GM21786 (cell line): ENCODE measurements around the gene HOXC13.

Experiments used
- ATAC-seq: cut with Tn5 transposase; IDR thresholded peaks from one replicate; pipeline ENCODE4 v1.9.1; 2021; ENCODE audit not compliant: unreplicated experiment

The HOXC13 gene

DNA sequence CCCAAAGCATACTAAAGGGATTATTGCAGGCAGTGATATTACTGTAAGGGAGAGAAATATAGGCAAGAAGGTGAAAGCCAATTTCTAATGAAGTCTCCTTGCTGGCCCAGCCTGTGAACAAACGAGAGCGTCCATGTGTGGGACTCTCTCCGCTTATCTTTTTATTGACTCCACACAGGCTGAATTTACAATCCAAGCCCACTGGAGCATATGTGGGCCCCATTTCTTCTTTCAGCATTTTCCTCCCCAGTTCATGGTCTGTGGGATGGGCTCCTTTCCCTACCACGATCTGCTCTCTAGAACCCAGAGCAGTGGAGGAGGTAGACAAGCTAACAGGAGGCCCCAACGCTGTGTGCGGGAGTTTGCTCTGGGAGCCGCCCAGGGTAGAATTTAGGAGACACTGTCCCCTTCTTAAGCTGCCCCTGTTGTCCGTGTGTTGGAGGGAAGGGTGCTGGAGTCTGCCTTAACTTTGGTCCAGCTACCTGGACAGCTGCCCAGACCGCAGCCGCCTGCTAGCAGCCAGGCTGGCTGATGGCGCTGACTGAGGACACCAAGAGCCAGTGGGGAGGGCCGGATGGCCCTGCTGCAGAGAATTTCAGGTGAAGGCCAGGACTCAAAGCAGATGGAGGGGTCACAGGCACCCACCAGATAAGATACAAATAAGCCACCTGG lies 31.1 kb downstream of the HOXC13 start:
- ATAC-seq = no peak

DNA sequence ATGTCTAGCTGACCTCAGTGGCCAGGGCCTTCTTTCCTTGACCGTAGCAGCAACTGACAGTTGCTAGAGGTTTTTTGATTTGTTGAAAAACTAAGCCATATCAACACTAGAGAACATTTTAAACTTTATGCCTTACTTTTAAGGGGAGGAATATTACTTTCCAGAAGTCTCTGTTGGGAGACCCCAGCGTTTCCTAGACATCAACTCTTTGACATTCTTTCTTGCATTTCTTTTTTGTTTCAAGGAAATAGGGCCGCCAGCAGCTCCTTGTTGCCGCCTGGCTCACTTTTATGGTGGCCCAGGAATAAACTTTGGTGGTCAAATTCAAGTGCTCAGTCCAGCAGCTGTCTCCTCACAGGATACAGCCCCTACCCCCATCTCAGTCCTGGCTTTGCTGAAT lies 31.8 kb downstream of the HOXC13 start:
- ATAC-seq = no peak

DNA sequence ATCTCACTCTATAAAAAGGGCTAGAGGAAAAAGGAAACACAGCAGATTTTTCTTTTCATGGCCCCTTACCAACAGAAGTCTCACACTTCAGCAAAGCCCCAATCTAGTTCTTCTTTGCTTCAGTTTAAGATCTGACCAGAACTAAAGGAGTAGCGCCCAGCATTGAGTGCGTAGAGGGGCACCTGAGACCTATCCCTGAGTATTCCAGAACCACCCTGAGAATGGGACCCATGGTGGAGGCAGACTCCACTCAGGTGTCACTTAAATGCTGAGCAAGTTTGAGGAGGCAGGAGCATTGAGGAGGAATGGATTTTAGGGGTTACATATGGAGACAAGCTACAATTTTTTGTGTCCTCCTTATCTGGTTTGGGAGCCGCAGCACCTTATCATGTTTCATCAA lies 32.5 kb downstream of the HOXC13 start:
- no peak for ATAC-seq

DNA sequence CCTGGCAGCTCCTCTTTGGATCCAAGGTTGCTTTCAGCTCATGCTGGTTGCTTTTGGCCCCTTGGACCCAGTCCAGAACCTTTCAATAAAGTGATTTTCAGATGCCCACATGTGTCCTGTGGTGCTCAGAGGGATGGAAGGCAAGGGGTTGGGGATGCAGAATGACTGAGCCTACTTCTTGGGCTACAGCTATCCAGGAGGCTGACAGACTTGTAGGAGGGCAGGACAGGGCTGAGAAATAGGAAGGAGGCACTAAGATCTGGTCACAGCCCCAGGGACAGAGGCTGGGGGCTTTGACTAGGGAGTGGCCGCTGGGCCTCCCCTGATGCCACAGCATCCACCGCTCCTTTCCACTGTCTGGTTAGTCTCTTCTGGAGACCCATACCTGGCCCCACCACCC lies 33.1 kb downstream of the HOXC13 start:
- ATAC-seq = no peak

DNA sequence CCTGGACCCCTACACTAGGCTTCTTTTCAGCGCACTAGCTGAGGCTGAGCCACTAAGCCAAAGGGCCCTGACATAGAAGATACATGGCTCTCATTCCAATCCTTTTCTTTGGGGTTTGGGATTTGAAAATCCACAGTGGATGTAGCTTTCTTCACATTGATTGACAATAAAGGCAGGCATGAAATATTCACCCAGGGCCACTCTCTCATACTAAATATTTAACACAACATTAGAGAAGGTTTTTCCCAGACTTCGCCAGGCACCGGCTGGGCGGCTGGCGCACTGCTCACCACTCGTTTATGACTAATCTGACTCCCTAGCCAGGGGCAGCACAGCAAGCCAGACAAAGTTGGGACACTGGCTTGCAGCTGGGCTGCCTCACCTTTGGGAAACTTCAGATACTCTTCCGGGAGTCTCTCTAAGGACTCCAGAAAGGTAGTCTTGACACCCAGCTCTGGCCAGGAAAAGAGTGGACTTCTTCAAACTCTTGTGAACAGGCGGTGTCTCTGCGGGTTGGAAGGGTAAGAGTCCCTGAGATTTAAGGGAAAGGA lies 33.6 kb downstream of the HOXC13 start:
- ATAC-seq = no peak

DNA sequence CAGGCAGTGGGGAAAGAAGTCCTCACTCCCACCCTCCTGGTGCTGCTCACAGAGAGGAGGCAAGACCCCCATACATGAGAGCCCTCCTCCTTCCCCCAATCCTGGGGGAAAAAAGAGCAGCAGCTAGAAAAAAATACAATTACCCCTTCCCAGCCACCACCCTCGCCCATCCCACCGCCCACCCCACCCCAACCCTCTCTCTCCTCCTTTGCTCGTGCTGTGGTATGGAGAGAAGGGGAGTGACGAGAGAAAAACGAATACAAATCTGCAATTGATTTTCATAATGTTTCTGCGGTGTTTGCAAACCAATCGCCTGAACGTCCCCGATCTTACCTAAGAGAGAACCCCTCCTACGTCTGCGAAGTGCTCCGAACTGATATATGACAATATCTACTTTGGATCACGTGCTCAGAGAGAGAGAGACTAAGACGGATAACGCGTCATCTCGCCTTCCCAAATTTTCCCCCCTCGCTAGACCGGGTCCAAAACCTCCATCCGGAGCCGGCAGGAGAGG lies 34.1 kb downstream of the HOXC13 start, which contains the start of gene HOXC11:
TSS of gene HOXC11 (plus strand) at position 405 of the 514 bp plus-strand sequence. CDS start 116 bp downstream, outside the sequence.
- ATAC-seq = no peak

DNA sequence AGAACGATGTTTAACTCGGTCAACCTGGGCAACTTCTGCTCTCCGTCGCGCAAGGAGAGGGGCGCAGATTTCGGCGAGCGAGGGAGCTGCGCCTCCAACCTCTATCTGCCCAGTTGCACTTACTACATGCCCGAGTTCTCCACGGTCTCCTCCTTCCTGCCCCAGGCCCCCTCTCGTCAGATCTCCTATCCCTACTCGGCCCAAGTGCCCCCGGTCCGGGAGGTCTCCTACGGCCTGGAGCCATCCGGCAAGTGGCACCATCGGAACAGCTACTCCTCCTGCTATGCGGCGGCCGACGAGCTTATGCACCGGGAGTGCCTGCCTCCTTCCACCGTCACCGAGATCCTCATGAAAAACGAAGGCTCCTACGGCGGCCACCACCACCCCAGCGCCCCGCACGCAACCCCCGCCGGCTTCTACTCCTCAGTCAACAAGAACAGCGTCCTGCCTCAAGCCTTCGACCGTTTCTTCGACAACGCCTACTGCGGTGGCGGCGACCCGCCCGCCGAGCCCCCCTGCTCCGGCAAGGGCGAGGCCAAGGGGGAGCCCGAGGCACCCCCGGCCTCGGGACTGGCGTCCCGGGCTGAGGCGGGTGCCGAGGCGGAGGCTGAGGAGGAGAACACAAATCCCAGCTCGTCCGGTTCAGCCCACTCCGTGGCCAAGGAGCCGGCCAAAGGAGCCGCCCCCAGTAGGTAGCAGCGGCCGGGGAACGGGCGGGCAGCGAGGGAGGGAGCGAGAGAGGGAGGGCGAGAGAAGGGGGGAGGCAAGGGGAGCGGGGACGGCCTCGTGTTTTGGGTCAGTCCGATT lies 34.8 kb downstream of the HOXC13 start:
- no peak for ATAC-seq

DNA sequence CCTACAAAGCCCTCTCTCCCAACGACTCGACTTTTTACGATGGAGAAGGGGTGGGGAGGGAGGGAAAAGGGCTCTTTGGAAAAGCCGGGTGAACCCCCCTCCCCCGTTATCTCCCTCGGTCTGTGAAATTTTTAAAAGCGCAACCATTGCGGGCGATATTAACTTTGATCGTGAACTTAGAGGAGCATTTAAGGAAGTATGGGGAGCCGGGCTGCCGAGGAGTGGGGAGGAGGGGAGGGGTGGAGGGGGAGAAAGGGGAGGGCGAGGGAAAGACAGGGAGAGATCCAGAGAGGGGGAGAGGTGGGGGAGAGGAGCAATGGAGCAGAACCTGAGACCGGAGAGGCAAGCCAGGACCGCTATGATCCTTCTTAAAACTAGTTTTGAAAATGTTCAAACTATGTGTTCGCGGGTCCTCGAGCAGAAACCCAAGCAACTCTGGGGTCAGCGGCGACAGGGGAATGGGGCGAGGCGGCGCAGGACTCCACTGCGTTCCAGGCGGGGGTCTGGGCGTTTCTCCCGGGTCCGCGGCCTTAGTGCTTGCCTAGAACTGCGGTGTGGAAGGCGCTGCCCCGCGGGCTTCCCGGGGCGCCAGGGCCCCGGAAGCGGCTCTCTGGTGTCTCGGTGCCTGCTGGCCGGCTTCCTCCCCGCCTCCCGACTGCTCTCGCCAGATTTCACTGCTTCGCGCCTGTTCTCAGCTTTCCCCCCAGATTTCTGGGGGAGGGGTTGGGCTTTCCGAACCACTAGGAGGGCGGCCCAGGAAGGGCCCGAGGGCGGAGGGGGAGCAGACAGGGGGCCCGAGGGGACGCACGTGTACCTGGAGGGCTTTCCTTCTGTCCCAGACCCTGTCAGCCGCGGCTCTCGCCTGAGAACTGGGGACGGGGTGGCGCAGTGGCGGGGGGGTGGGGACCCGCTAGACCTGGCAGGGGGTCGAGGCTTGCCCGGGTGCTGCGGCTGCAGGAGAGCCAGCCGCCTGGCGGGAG lies 35.7 kb downstream of the HOXC13 start, which contains the start of gene HOTAIR:
TSS of gene HOTAIR (minus strand) at position 871 of the 980 bp plus-strand sequence.
- no peak for ATAC-seq

DNA sequence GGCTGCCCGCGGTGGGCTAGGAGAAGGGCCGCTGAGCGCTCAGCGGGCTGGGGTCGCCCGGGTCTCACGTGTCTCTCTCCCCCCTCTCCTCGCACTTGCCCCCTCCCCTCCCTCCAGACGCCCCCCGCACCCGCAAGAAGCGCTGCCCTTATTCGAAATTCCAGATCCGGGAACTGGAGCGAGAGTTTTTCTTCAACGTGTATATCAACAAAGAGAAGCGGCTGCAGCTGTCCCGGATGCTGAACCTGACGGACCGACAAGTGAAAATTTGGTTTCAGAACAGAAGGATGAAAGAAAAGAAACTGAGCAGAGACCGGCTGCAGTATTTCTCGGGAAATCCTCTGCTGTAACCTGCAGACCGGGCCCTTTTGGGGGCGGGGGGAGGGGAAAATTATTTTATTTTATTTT lies 36.4 kb downstream of the HOXC13 start:
- ATAC-seq = no peak

DNA sequence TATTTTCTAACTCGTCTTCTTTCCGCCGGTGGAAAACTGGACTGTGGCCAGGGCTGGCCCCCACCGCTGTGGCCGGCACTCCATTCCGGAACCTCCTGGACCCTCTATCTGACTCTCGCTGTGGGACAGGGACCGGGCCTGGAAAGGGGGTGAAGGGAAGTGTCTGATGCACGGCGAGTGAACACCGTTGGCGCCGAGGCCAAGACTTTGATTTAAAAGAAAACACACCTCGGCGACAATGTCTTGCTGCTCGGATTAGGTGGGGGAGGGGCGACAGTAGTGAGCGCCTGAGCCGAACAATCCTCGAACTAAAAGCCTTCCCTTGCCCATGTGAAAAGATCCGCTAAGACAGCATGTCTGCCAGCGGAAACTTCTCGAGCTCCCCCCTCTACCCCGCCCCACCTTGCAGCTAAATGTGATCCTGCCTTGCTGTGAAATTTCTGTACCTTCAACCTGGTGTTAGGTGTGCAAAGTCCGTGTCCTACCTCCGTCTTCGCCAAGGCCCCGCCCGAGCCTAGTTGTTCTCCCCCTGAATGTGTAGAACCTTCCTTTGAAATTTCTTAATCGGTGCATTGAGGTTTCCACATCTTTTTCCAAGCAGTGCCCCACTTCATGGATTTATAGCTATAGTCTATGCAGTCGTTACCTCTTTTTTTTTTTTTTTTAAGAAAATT lies 37.0 kb downstream of the HOXC13 start:
- no peak for ATAC-seq

DNA sequence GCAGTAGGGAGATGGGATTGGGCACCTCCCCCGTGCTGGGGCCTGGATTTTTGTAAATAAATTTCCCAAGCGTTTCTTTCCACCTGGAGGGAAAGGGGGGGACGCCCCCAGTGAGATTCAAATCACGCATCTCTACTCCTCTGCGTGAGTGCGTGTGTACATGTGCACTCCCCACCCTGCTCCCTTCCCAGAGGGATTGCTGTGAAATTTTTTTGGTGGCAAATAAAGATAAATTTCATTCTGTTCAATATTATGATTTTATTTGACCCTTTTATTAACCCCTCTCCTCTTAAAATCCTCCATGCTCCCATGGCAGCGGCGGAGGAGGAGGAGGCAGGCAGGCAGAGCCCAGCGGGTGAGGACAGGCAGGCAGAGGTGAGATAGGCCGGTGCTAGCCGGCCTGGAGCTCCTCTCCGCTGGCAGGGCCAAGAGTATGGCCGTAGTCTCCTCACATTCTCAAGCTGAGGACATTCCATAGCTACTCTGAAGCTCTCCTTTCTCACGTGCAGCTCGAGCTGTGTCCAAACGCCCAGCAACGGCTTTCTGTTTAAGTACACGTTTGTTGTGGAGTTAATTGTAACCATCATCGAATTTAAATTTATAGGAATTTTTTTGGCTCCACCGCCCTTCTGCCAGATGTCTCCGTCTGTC lies 37.7 kb downstream of the HOXC13 start:
- no peak for ATAC-seq

DNA sequence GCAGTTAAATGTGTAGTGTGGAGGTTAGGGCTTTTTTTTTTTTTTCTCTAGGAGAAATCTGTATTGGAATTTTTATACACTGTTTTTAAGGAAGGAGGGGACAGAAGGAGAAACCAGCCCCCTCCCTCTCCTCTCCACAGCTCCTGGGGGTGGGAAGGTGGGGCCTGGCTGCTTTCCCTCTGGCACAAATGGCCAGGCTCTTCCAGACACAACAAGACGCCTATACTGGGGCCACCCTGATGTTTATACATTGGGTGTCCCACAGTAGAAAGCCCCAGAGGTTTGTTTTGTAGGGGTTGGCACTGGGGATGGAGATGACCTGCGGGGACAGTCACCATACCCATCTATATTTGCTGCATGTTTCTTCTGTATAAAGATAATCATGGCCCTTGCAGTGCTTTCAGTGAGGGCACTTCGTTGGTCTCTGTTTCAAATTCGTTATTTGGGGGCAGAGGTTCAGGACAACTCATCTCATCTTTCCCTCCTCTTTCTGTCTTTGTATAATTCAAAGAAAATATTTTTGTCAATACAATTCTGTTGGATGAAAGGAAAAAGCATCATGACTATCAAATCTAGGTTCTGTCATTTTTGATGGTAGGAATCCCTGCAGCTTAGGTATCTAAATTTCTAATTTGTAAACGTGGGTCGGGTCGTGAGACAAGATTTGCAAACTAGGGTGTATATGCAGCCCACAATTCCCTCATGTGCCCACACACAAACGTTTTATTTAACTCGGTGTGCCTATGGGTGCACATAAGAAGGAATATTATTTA lies 38.4 kb downstream of the HOXC13 start:
- no peak for ATAC-seq

DNA sequence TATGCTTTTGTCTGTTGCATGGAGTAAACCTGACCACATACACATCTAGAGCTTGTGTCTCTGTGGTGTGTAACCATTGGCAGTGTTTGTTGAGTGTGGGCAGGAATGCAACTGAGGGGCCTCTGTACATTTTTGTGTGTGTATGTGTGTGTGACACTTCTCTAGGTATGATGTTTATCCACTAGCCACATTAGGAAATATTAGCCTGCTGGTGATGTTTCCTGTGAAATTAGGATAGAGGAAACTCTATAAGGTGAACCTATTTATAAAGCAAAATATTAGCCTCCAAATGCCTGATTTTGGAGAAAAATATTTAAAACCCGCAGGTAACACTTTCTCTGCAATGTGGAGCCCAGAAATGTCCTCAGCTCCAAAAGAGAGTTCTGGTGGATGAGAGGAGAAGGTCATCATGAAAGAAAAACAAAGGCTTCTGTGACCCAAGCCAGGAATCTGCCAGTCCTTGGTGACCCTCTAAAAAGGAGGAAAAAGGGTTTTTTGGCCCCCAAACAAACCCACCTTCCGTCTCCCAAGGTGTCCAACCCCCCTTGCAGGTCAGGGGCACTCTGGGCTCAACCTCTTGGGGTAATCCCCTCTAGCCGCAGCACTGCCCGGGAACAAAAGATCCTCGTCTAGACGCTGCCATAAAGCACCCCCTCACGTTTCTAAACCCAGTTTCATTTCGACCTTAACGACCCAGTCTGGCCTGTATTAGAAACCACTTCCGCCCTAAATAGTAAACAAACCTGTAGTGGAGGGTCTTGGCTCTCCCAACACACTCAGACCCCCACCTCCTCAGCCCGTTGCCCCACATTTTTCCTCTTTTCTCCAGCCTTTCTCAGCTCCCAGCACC lies 39.2 kb downstream of the HOXC13 start:
- ATAC-seq = no peak

DNA sequence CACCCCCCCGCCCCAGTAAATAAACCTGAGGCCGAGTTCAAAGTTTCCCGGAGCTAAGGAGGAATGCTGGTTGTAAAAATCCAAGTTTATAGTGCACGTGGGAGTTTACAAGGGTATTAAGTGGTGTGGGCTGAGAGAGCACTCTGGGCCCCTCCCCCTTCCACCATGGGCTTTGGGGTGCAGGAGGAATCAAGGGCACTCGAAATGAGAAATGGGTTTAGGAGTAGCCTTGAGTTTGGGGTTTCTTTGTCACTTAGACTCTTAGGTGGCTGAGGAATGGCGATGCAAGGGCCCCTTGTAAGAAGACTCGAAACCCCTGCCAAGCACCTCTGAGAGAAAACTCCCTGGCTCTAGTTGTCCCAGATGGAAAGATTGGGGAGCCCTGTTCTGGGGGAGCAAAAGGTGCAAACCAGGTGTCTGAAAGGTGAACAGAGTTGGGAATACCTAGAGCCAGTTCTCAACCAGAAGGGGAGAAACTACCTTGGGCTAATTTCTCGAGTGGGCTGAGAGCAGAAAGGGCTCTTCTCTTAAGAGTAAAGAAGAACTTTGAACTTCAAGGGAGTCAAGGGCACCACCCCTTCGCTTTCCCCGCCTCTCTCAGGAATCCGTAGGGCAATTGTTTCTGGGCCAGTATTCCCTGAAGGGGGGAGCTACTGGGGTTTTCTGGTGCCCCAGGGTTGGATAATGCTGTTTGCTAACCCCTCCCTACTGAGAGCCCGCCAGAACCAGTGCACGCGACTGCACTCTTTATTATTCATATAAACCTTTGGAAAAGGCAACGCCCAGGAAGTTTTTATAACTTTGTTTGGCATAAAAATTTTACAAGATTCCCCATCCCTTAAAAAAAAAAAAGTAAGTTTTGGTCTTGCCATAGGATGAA lies 40.1 kb downstream of the HOXC13 start:
- no peak for ATAC-seq

DNA sequence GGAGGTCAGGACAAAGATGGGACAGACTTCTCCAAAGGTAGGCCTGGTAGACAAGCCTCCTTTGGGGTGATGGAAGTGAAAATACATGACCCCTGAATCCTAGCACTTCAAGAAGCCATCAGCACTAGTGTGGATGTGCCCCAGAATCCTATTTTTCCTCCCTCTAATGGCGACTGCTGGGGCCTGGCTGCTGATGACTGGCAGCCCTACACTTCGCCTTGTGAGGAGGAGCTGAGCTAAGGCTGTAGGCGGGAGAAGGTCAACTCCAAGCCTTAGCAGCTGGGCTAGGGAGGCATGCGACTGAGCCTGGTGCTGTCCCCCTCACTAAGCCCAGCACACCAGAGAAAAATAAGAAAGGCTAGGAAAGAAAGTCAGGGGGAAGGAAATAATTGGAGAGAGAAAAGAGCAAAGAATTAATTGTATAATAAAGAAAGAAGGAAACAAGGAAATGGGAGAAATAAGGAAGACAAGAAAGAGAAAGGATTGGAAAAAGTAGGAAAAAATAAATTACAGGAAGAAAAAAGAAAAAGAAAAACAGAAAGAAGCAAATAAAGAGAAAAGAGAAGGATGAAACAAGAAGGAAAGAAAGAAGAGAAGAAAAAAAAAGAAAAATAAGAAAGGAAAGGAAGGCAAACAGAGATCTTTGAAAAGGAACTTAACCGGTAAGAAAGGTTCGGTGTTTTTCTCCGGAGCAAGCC lies 41.6 kb downstream of the HOXC13 start:
- ATAC-seq = no peak

DNA sequence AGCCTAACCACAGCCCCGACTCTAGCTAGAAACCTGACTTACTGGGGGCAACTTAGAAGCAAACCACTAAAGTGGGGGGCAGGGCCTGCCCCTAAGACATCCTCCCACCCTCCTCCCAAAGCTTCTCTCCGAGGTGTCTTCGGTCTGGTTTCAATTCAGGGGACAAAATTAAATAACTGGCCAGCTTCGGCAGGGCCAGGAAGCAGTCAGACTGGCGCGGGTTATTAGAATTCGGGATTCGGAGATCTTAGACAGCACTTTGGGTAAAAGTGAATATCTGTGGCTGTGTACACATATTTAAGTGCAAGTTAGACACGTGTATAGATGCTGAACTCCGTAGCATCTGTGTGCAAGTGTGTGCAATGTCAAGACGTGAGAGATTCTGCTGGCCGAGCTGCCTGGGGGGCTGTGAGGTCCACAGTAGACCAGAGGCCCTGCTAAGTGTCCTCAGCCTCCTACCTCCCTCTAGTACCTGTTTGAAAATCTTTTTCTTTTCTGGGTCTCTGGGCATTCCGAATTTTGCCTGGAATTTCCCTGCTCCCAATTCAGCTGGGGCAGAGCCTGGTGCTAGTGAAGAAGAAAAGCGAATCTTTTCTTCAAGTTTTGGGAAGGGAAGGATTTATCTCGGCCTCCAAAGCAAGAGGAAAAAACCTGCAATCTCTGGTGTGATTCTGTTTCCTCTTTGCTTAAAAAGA lies 42.3 kb downstream of the HOXC13 start:
- ATAC-seq = no peak
